Measurements from ENCODE around the gene STRADB.

The STRADB gene

DNA sequence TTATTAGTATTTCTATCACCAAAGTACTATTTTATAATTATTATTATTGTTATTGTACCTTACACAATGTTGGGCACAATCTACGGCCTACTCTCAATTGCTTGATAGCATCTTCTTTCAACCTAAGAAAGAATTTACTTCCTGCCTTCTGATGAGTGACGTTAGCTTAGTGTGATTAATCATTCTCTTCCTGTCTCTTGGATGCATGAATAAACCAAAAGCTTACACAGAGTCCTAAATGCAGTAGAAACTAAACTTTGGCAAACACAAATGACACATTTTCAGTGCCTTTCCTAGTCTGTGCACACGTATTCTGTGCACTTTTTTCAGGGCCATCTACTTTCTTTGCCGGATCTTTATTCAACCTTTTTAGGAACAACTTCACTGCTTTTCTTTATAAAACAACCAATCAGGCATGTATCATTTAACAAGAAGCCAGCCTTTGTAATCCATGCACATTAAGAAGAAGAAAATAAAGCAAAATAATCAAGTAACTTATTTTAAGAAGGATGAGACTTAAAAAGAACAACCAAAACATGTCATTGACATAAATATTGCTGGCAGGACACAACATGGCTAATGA is 19.4 kb upstream of the STRADB start:
- POLR2A ChIA-PET, result interaction anchor here (1.7 kb wide), 1 partner anchor 19 kb away, joined by 12 read pairs; the partner anchor contains the start of genes STRADB and TRAK2

GRCh38 chr2:201432621-201433393 is 18.7 kb upstream of the STRADB start:
- peaks cover 6% of the 10 kb centered on the region for H3K4me1 ChIP-seq (ENCODE audit: control insufficient read depth, insufficient read depth, low read length)
- ChIA-PET CTCF (interaction anchor here (1.4 kb wide), 1 partner anchor 200 kb away, joined by 5 read pairs; no protein-coding TSS in a partner anchor), POLR2A (interaction anchor here (1.7 kb wide), 1 partner anchor 18 kb away, joined by 12 read pairs; the partner anchor contains the start of genes STRADB and TRAK2)
- no peak overlapping the region for H3K4me3 ChIP-seq (ENCODE audit: low read depth, low read length)
- H3K36me3 ChIP-seq (ENCODE audit: control insufficient read depth in 2 of 2, insufficient read depth in 1 of 2, low read length in 2 of 2), result no peaks in the 10 kb centered on the region
- H3K9me3 ChIP-seq (ENCODE audit: control insufficient read depth, insufficient read depth, low read depth, low read length), result no peaks in the 10 kb centered on the region
- TF ChIP-seq ZNF777 (tag by site-specific recombination; IDR thresholded peaks at IDR 0.05; ENCODE audit: borderline replicate concordance) (no peak), ZNF530 (tag by site-specific recombination; IDR thresholded peaks at IDR 0.05; ENCODE audit: low read depth) (no peak), ZNF175 (tag by site-specific recombination; IDR thresholded peaks at IDR 0.05) (no peak)
- H3K27ac ChIP-seq (ENCODE audit: extremely low read depth, low read depth, low read length), result no peak overlapping the region

More for the DNA sequence above, 19.4 kb upstream of the STRADB start:
- no peaks in the 10 kb centered on the region for H3K9me3 ChIP-seq (ENCODE audit: control insufficient read depth, insufficient read depth, low read depth, low read length)
- TF ChIP-seq OVOL3 (tag by site-specific recombination; IDR thresholded peaks at IDR 0.05) (no peak), ZNF132 (tag by site-specific recombination; IDR thresholded peaks at IDR 0.05; ENCODE audit: borderline replicate concordance) (no peak), ZNF701 (tag by site-specific recombination; IDR thresholded peaks at IDR 0.05) (no peak), ZNF23 (tag by site-specific recombination; IDR thresholded peaks at IDR 0.05; ENCODE audit: borderline replicate concordance) (no peak), PRDM2 (tag by site-specific recombination; IDR thresholded peaks at IDR 0.05; ENCODE audit: borderline replicate concordance) (no peak), KLF7 (tag by site-specific recombination; IDR thresholded peaks at IDR 0.05; ENCODE audit: borderline replicate concordance) (no peak), SALL2 (tag by site-specific recombination; IDR thresholded peaks at IDR 0.05; ENCODE audit: borderline replicate concordance) (no peak), ZNF223 (tag by site-specific recombination; IDR thresholded peaks at IDR 0.05) (no peak), HOXA7 (CRISPR knock-in tag; IDR thresholded peaks at IDR 0.05; ENCODE audit: borderline replicate concordance) (no peak), ZFP3 (tag by site-specific recombination; IDR thresholded peaks at IDR 0.05; ENCODE audit: low read depth) (no peak), ZNF510 (tag by site-specific recombination; IDR thresholded peaks at IDR 0.05; ENCODE audit: insufficient replicate concordance) (no peak), ZFP69B (tag by site-specific recombination; IDR thresholded peaks at IDR 0.05) (no peak), ZBTB17 (tag by site-specific recombination; IDR thresholded peaks at IDR 0.05) (no peak), ZNF626 (tag by site-specific recombination; IDR thresholded peaks at IDR 0.05) (no peak), FEZF1 (tag by site-specific recombination; IDR thresholded peaks at IDR 0.05) (no peak), ZNF19 (tag by site-specific recombination; IDR thresholded peaks at IDR 0.05; ENCODE audit: low read depth) (no peak), ZNF785 (tag by site-specific recombination; IDR thresholded peaks at IDR 0.05) (no peak), ZNF664 (tag by site-specific recombination; IDR thresholded peaks at IDR 0.05) (no peak), ZBTB7A (tag by site-specific recombination; IDR thresholded peaks at IDR 0.05; ENCODE audit: low read depth) (no peak), ZNF157 (tag by site-specific recombination; IDR thresholded peaks at IDR 0.05) (no peak)
- H3K4me3 ChIP-seq (ENCODE audit: low read depth, low read length), result no peak overlapping the region
- no peaks in the 10 kb centered on the region for H3K36me3 ChIP-seq (ENCODE audit: control insufficient read depth in 2 of 2, insufficient read depth in 1 of 2, low read length in 2 of 2)
- no peak overlapping the region for H3K27ac ChIP-seq (ENCODE audit: extremely low read depth, low read depth, low read length)
- CTCF ChIA-PET, result interaction anchor here (1.4 kb wide), 1 partner anchor 200 kb away, joined by 5 read pairs; no protein-coding TSS in a partner anchor
- H3K4me1 ChIP-seq (ENCODE audit: control insufficient read depth, insufficient read depth, low read length), result peaks cover 6% of the 10 kb centered on the region
